M059J (cell line): ENCODE results near the gene VPS33A. TPM values are rescaled to one million over a fixed set of nuclear protein-coding genes. Genes with fewer than 3 reads are reported as not detected.
"Not testable (repeated sequence)": the region's sequence is repeated elsewhere in the genome, so short reads cannot be mapped to it uniquely, and the experiment has no call there.

Experiments used
- DNase-seq: peaks from one replicate; pipeline ENCODE4 v3.0.0-alpha.2; 2012; ENCODE audit warnings: low read depth
- total RNA-seq: library from RNA; depleted of rRNA; stranded (reverse); fragments of >200 nt; shearing (Covaris generic); gene quantifications from 2 replicates; pipeline ENCODE4 v1.2.3, GENCODE V29; 2014

VPS33A gene
- total RNA-seq, 1 experiment from 2014 or later: 20.5 TPM

- no peak for DNase-seq
Observed at GRCh38 chr12:122205053-122205925, 61.0 kb downstream of the VPS33A start.

- DNase-seq: no peak
Observed at GRCh38 chr12:122204167-122205052, 61.9 kb downstream of the VPS33A start.

- peak; percentile 46 for DNase-seq
Observed at GRCh38 chr12:122203301-122204166, 62.8 kb downstream of the VPS33A start, which contains the start of gene B3GNT4. TSS of gene B3GNT4 (plus strand) at chr12:122203709. CDS start at chr12:122204619, 910 bp downstream.

DNA sequence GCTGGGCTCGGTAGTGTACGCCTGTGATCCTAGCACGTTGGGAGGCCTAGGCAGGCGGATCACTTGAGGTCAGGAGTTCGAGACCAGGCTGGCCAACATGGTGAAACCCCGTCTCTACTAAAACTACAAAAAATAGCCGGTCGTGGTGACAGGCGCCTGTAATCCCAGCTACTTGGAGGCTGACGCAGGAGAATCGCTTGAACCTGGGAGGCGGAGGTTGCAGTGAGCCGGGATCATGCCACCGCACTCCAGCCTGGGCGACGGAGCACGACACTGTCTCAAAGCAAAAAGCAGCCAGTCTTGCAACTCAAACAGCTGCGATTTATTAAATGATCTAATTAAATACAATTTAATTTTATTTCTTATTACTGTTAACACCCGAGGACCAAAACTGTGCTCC, 63.5 kb downstream of the VPS33A start:
- not testable (repeated sequence) for DNase-seq

- no peak for DNase-seq
Observed at GRCh38 chr12:122202017-122202416, 64.3 kb downstream of the VPS33A start.

DNA sequence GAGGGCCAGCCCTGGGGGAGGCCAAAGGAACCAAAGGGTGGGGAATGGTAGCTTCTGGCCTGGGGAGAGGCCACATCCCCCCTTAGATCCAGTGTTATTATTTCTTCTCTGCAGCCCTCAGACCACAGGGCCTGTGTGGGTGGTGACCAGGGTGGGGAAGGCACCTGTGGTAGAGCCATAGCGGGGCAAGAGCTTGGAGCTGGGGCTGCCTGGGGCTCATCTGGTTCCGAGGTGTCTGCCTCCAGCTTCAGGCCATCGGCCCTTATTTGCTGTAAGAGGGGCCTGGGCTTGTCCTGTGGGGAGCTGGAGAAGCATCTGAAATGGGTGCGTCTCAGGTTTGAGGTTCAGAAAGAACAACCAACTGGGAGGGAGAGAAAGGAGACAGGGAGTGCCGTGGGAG, 64.9 kb downstream of the VPS33A start:
- DNase-seq: no peak

DNA sequence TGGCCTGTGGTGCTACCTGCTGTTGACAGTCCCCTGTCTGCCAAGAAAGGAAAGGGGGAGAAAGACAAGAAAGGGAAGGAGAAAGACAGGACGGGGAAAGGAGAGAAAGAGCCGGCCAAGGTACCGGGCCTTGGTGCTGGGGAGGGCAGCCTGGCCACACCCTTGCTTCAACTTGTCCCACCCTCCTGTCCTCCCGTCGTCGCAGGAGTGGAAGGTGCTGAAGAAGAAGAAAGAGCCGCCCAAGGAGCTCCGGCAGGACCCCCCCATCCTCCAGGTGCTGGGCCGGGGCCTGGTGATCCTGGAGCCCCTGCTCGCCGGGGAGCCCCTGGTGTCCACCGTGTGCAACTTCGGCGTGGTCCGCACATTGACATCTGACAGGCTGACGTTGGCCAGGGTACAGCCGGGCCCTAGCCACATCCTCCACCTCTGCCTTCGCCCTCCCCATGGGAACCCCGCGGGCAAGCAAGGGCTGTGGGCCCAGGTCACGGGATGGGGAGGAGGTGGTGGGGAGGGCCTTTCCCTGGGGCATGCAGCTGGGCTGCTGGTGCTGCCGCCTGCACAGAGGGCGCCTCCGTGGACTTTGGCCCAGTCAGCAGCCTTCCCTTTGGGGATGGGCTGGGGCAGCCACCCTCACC, 65.6 kb downstream of the VPS33A start:
- DNase-seq: no peak

DNA sequence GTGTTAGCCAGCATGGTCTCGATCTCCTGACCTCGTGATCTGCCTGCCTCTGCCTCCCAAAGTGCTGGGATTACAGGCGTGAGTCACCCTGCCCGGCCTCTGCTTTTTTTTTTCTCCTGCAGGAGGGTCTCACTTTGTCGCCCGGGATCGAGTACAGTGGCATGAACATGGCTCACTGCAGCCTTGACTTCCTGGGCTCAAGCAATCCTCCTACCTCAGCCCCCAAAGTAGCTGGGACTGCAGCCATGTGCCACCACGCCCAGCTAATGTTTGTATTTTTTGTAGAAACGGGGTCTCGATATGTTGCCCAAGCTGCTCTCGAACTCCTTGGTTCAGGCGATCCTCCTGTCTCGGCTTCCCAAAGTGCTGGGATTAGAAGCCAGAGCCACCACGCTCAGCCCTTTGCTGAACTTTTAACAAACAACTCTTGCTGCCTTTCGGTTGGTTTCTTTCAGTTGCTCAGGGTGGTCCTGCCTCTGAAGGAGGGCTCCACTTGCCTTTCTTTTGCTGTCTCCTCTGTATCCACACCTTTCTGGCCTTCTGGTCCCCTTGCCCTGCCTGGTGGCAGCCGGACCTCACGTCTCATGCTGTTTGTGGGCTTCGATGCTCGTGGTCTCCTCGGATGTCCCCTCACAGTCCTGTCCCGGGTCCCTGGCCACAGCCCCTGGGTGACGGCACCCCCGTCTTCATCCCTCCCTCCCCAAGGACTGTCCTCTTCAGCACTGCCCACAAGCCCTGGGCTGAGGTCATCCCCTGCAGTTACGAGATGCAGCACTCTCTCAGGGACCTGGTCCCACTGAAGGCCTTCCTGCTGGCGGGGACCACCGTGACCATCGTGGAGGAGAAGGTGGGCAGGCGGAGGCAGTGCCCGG, 66.6 kb downstream of the VPS33A start:
- no peak for DNase-seq

- no peak for DNase-seq
Observed at GRCh38 chr12:122197612-122197966, 68.7 kb downstream of the VPS33A start.

- no peak for DNase-seq
Observed at GRCh38 chr12:122195405-122195804, 70.9 kb downstream of the VPS33A start.

DNA sequence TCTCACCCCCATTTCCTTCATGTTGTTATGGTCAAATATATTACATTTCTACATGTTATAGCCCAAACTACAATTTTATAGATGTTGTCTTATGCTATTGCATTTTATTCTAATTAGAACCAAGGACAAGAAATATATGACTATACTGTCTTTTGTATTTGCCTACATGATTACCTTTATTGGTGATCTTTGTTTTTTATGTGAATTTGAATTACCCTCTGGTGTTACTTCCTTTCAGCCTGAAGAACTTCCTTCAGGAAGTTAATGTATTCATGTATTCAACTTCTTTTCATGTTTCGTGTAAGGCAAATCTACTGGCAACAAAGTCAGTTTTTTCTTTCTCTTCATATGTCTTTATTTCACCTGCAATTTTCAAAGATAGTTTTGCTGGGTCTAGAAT, 71.5 kb downstream of the VPS33A start:
- no peak for DNase-seq

GRCh38 chr12:122192441-122192840, 73.9 kb downstream of the VPS33A start:
- DNase-seq: no peak

DNA sequence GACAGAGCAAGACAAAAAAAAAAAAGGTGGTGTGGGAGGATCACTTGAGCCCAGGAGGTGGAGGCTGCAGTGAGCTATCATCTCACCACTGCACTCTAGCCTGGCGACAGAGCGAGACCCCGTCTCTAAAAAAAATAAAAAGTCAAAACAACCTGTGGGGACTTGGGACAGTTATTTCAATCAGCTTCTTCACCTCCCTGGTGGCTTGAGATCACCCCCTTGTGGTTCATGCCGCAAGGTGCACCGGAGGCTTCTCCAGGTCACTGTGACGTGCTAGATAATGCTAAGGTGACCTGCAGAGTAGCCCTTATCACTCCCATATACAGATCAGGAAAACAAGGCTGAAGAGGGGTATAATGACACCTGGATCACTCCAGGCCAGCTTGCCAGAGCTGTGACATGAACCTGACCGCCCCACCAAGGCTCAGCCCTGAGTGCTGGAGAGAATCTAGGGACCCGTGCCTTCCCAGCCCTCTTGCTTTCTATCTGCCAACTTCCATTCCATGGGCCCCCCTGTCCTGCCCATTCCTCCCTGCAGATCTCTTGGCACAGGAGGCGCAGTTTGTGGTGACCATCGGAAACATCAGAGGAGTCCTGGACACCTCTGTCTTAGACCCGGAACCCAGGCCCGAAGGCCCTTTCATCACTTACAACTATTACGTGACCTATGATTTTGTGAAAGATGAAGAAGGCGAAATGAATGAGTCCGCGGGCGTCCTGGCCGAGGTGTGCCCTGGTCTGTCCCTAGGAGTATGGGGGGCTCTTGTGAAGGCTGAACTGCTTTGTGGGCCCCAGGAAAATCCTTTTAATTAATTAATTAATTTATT, 75.2 kb downstream of the VPS33A start:
- peak; percentile 58 for DNase-seq

- DNase-seq: no peak
Observed at GRCh38 chr12:122189626-122190475, 76.4 kb downstream of the VPS33A start.

- no peak for DNase-seq
Observed at GRCh38 chr12:122187466-122187865, 78.8 kb downstream of the VPS33A start.

GRCh38 chr12:122185494-122186082, 80.7 kb downstream of the VPS33A start:
- DNase-seq: no peak

DNA sequence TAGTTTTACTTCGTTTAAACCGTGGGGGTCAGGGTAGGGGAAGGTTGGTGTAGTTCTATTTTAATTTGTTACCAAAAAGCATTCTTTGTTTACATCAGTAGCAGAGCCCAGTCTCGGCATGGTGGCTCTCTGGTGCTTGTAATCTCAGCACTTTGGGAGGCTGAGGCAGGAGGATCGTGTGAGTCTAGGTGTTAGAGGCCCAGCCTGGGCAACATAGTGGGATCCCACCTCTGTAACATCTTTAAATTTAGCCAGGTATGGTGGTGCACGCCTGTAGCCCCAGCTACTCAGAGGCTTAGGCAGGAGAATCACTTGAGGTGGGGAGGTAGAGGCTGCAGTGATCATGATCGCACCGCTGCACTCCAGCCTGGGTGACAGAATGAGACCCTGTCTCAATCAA, 81.2 kb downstream of the VPS33A start:
- no peak for DNase-seq

DNA sequence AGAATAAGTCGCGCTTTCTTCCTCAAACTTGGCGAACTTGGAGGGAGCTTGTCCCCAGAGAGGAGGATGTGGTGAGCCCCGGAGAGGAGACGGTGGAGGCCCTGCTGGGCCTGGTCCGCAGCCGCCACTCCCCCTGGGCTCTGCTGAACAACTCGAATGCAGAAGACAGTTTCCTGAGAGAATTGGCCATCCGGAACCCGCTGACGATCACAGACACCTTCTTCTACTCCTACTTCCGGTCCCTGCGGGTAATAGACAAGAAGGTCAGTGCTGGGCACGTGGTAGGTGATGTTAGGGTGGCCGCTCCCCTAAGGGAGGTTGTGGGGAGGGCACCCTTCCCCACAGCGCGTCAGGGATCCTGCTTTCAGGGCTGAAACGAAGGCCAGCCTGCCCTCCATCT, 81.8 kb downstream of the VPS33A start:
- no peak for DNase-seq
